Thyroid gland (tissue), 4 donors: Measurements from ENCODE around the gene APRT.

Experiments used
- POLR2A ChIP-seq, 2 donors: fragments of 450-650 bp; IDR thresholded peaks; one replicate each; pipeline ENCODE4 v1.6.1; 2017; ENCODE audit warnings: antibody characterized with exemption in 2 of 2, mild to moderate bottlenecking in 2 of 2, moderate library complexity in 1 of 2
- TF ChIP-seq, protein P1 (sequence below), 6 experiments: fragments of 200-600 bp in 3 of 6; fragments of 450-650 bp in 3 of 6; sonication (generic) in 3 of 6; IDR thresholded peaks; one replicate each; pipeline ENCODE4 v1.5.1; 2016 to 2019; ENCODE audit warnings: antibody characterized with exemption in 6 of 6, mild to moderate bottlenecking in 2 of 6, inconsistent platforms in 1 of 6, moderate library complexity in 1 of 6

DNA sequence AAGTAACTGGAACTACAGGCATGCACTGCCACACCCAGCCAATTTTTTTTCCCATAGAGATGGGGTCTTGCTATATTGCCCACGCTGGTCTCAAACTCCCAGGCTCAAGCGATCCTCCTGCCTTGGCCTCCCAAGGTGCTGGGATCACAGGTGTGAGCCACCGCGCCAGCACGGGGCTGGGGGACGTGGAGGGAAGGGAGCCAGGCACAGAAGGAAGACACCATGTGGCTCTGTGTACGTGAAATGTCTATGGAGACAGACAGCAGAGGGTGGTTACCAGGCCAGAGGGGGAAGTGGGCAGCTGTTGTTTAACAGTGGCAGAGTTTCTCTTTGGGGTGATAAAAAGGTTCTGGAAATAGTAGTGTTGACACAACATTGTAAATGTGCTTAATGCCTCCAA is 22.1 kb downstream of the APRT start:
- TF ChIP-seq, protein P1, sequence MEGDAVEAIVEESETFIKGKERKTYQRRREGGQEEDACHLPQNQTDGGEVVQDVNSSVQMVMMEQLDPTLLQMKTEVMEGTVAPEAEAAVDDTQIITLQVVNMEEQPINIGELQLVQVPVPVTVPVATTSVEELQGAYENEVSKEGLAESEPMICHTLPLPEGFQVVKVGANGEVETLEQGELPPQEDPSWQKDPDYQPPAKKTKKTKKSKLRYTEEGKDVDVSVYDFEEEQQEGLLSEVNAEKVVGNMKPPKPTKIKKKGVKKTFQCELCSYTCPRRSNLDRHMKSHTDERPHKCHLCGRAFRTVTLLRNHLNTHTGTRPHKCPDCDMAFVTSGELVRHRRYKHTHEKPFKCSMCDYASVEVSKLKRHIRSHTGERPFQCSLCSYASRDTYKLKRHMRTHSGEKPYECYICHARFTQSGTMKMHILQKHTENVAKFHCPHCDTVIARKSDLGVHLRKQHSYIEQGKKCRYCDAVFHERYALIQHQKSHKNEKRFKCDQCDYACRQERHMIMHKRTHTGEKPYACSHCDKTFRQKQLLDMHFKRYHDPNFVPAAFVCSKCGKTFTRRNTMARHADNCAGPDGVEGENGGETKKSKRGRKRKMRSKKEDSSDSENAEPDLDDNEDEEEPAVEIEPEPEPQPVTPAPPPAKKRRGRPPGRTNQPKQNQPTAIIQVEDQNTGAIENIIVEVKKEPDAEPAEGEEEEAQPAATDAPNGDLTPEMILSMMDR (IDR thresholded peaks at IDR 0.05) = no peak
- TF ChIP-seq POLR2A (IDR thresholded peaks at IDR 0.05) = no peak
